K562 (cell line): Measurements from ENCODE around the gene EVPL. TPM values are rescaled to one million over a fixed set of nuclear protein-coding genes. Genes with fewer than 3 reads are reported as not detected.

Source experiments
- ATAC-seq: fragments of 200-7000 bp; cut with Tn5 transposase; 3 replicates; pipeline ENCODE4 v1.9.1; 2020; ENCODE audit warnings: moderate library complexity
- BruUV-seq: library from RNA; stranded (reverse); fragments of 400-500 nt; replicated peaks from 2 replicates; lab custom pipeline; 2021; lab: Mats Ljungman, UMichigan
- CTCF ChIA-PET: fragments of 300-600 bp; formaldehyde crosslinking; extraction: SDS; loops from one replicate; lab custom pipeline; 2021; ENCODE audit warnings: low intra/inter-chr PET ratio; lab: Yijun Ruan, JAX
- POLR2A ChIA-PET: fragments of 300-600, 350-650 bp; sonication (Branson Sonifier 250); formaldehyde crosslinking; extraction: SDS; loops from one replicate; lab custom pipeline; 2021; ENCODE audit warnings: antibody characterized with exemption, inconsistent platforms; lab: Yijun Ruan, JAX
- DNase-seq, 4 experiments: peaks; one replicate each; pipeline versions ENCODE4 v3.0.0 to v3.0.0-alpha.2; 2011 to 2018; ENCODE audit warnings: low spot score in 3 of 4, mixed read lengths in 3 of 4; ENCODE audit errors: extremely low read depth in 1 of 4
- FAIRE-seq: peaks from 2 replicates; lab custom pipeline; 2011; peaks lifted over from hg19 to GRCh38; lab: Jason Lieb, UNC
- H2AFZ ChIP-seq: 2 replicates; pipeline ENCODE4 v1.6.0; 2011; ENCODE audit warnings: low read depth, low read length, control low read depth, inconsistent platforms
- H3K27ac ChIP-seq: fragments of 200-600 bp; 3 replicates; pipeline ENCODE4 v1.8.0; 2011; ENCODE audit warnings: low read depth, mild to moderate bottlenecking, control low read depth, inconsistent platforms, low read length, moderate library complexity, mixed read lengths; ENCODE audit errors: extremely low read depth
- H3K27me3 ChIP-seq, 2 experiments: fragments of 300-600 bp in 1 of 2; 2 replicates in 1 of 2; 3 replicates in 1 of 2; pipeline versions ENCODE4 v1.6.0 to v1.8.0; 2011; ENCODE audit warnings: inconsistent platforms in 2 of 2, low read length in 2 of 2, mild to moderate bottlenecking in 1 of 2, mixed read lengths in 1 of 2, moderate library complexity in 1 of 2; ENCODE audit not compliant: control insufficient read depth in 2 of 2, insufficient read depth in 2 of 2
- H3K36me3 ChIP-seq: fragments of 300-600 bp; 3 replicates; pipeline ENCODE4 v1.8.0; 2011; ENCODE audit warnings: mild to moderate bottlenecking, low read length, inconsistent platforms; ENCODE audit not compliant: control insufficient read depth, insufficient read depth
- H3K4me1 ChIP-seq, 2 experiments: fragments of 200-600 bp in 1 of 2; replicated peaks in 1 of 2; 2 replicates in 1 of 2; 3 replicates in 1 of 2; pipeline versions ENCODE4 v1.5.1 to v1.8.0; 2011; ENCODE audit warnings: inconsistent platforms in 2 of 2, low read length in 2 of 2, mild to moderate bottlenecking in 1 of 2, mixed read lengths in 1 of 2, moderate library complexity in 1 of 2; ENCODE audit not compliant: control insufficient read depth in 2 of 2, insufficient read depth in 2 of 2
- H3K4me2 ChIP-seq: 2 replicates; pipeline ENCODE4 v1.6.1; 2011; ENCODE audit warnings: low read length, control low read depth, inconsistent platforms, mixed read lengths; ENCODE audit not compliant: insufficient read depth
- H3K4me3 ChIP-seq: fragments of 200-600 bp; sonication (generic), shearing (Covaris generic); 2 replicates; pipeline ENCODE4 v1.5.1; 2016; ENCODE audit warnings: control low read depth, inconsistent platforms
- H3K79me2 ChIP-seq: fragments of 200-600 bp; 3 replicates; pipeline ENCODE4 v1.8.0; 2011; ENCODE audit warnings: low read length, inconsistent platforms; ENCODE audit not compliant: control insufficient read depth, insufficient read depth
- H3K9ac ChIP-seq, 2 experiments: 2 replicates each; pipeline versions ENCODE4 v1.6.0 to v1.6.1; 2011; ENCODE audit warnings: low read depth in 2 of 2, low read length in 2 of 2, control low read depth in 1 of 2, inconsistent platforms in 1 of 2, mild to moderate bottlenecking in 1 of 2, mixed read lengths in 1 of 2; ENCODE audit not compliant: insufficient read depth in 1 of 2
- H3K9me1 ChIP-seq: one replicate; pipeline ENCODE4 v1.6.0; 2011; ENCODE audit warnings: inconsistent platforms, mild to moderate bottlenecking, low read length, moderate library complexity; ENCODE audit not compliant: control insufficient read depth, insufficient read depth
- H3K9me3 ChIP-seq: replicated peaks from 2 replicates; pipeline ENCODE4 v1.5.1; 2011; ENCODE audit warnings: low read depth, low read length, inconsistent platforms; ENCODE audit not compliant: control insufficient read depth, insufficient read depth
- H4K20me1 ChIP-seq: replicated peaks from 2 replicates; pipeline ENCODE4 v1.6.1; 2011; ENCODE audit warnings: low read length, inconsistent platforms, mixed read lengths; ENCODE audit not compliant: control insufficient read depth, insufficient read depth
- ARHGAP35 ChIP-seq: fragments of 450-650 bp; IDR thresholded peaks from 2 replicates; pipeline ENCODE4 v1.6.1; 2018; ENCODE audit not compliant: partially characterized antibody
- ARID3A ChIP-seq: IDR thresholded peaks from 2 replicates; pipeline ENCODE4 v1.6.1; 2012; ENCODE audit warnings: low read depth, low read length, improper control_type of control experiment, borderline replicate concordance
- ASH1L ChIP-seq: fragments of 450-650 bp; IDR thresholded peaks from 2 replicates; pipeline ENCODE4 v1.6.1; 2018; ENCODE audit warnings: borderline replicate concordance, mild to moderate bottlenecking, low read depth; ENCODE audit not compliant: partially characterized antibody
- EGR1 ChIP-seq: fragments of 450-650 bp; conservative IDR thresholded peaks from 2 replicates; pipeline ENCODE4 v1.6.1; 2017; ENCODE audit warnings: mild to moderate bottlenecking
- JUN ChIP-seq, 2 experiments: sonication (generic) in 1 of 2; formaldehyde crosslinking in 1 of 2; IDR thresholded peaks; 2 replicates each; pipeline versions ENCODE4 v1.6.1 to v1.8.0; 2012 to 2022; ENCODE audit warnings: borderline replicate concordance in 2 of 2, mild to moderate bottlenecking in 2 of 2, improper control_type of control experiment in 1 of 2, low read depth in 1 of 2, low read length in 1 of 2, missing genetic modification reagents in 1 of 2
- KHSRP ChIP-seq: fragments of 450-650 bp; IDR thresholded peaks from 2 replicates; pipeline ENCODE4 v1.6.1; 2017
- MBD1 ChIP-seq: fragments of 250-450 bp; sonication (Bioruptor Pico); IDR thresholded peaks from 2 replicates; pipeline ENCODE4 v1.8.0; 2022; ENCODE audit warnings: inconsistent platforms
- NFE2 ChIP-seq: IDR thresholded peaks from 2 replicates; pipeline ENCODE4 v1.6.1; 2014; ENCODE audit warnings: antibody characterized with exemption, low read depth
- PYGO2 ChIP-seq: fragments of 450-650 bp; IDR thresholded peaks from 2 replicates; pipeline ENCODE4 v1.6.1; 2016; ENCODE audit warnings: mild to moderate bottlenecking, missing genetic modification characterization, moderate library complexity, missing compliant biosample characterization
- RBBP5 ChIP-seq: fragments of 200-600 bp; sonication (generic); IDR thresholded peaks from 2 replicates; pipeline ENCODE4 v1.6.1; 2012; ENCODE audit warnings: borderline replicate concordance, mild to moderate bottlenecking, low read length, control low read depth, inconsistent platforms; ENCODE audit not compliant: insufficient read depth, poor library complexity, severe bottlenecking
- SOX6 ChIP-seq: fragments of 450-650 bp; IDR thresholded peaks from 2 replicates; pipeline ENCODE4 v1.6.1; 2014; ENCODE audit warnings: mild to moderate bottlenecking
- ZBTB5 ChIP-seq: fragments of 450-650 bp; IDR thresholded peaks from 2 replicates; pipeline ENCODE4 v1.6.1; 2017; ENCODE audit warnings: antibody characterized with exemption
- ZNF449 ChIP-seq: fragments of 250-450 bp; sonication (Bioruptor Pico); IDR thresholded peaks from 2 replicates; pipeline ENCODE4 v1.8.0; 2022; ENCODE audit warnings: moderate library complexity, mild to moderate bottlenecking, inconsistent platforms
- WGBS: fragments of 100-300 bp; shearing (Covaris generic); methylation state at CpG from one replicate; pipeline ENCODE4 v1.1.6; 2016; ENCODE audit warnings: low coverage, mixed read lengths; ENCODE audit not compliant: insufficient coverage; ENCODE audit errors: missing lambda C conversion rate; 5-methylcytosine and 5-hydroxymethylcytosine counted together
- in situ Hi-C: fragments of 300-500 bp; cut with MboI; formaldehyde crosslinking; loops from 4 replicates; pipeline ENCODE4 v1.15.0; 2018; ENCODE audit warnings: inconsistent platforms, mixed read lengths
- intact Hi-C: fragments of 100-400 bp; cut with micrococcal nuclease; formaldehyde crosslinking; loops from 2 replicates; pipeline ENCODE4 v1.14.2; 2022
- polyA plus RNA-seq, 8 experiments: library from polyadenylated mRNA; depleted of rRNA in 4 of 8; stranded (reverse) in 5 of 8; unstranded in 3 of 8; fragments of >200 nt; fragmentation: Nextera tagmentation in 2 of 8; fragmentation: Illumina TruSeq in 1 of 8; extraction: Ambion mirVana in 2 of 8; extraction: Trizol in 1 of 8; gene quantifications; 2 replicates each; pipeline versions ENCODE4 v1.2.1 to v1.2.3, GENCODE V29; 2011 to 2014; ENCODE audit warnings: inconsistent platforms in 1 of 8, missing spikeins in 1 of 8
- total RNA-seq, 7 experiments: library from RNA; depleted of rRNA in 6 of 7; stranded (reverse); fragments of >200 nt in 6 of 7; fragmentation: Illumina TruSeq in 2 of 7; extraction: Trizol in 2 of 7; gene quantifications; 2 replicates each; pipeline versions ENCODE4 v1.2.1 to v1.2.3, GENCODE V29; 2011 to 2021; ENCODE audit warnings: low replicate concordance in 1 of 7

Gene EVPL
- total and polyA plus RNA-seq, 9 of the 15 experiments (the other 6 are each of a cell fraction or from before 2014, with no cell fraction given), result 0.08 to 0.18 (median 0.16) TPM; not detected in 5

- FAIRE-seq (peak; percentile 83), ATAC-seq (peak; percentile 82), DNase-seq (peak in 2 of 4 experiments; percentile 57 to 62)
- peaks cover 83% of the 10 kb centered on the region for H3K36me3 ChIP-seq
- 71% methylated on average over 17 of the region's 17 CpGs for WGBS
- H2AFZ ChIP-seq, result no peak overlapping the region
- H3K4me1 ChIP-seq, result peaks cover 5 to 9% of the 10 kb centered on the region in 2 experiments; a peak in 3 of 5 replicates
- no peaks in the 10 kb centered on the region for H3K9me3 ChIP-seq
- CTCF ChIA-PET, result interaction anchor here (0.5 kb wide), 1 partner anchor 58 kb away, joined by 6 read pairs; no protein-coding TSS in a partner anchor
- BruUV-seq, result no TSS peak
- H3K9ac ChIP-seq, result no peak overlapping the region
- H3K4me2 ChIP-seq, result peak overlapping the region; percentile 3; the same call in 1 of the 2 replicates
- H3K27me3 ChIP-seq, result no peaks in the 10 kb centered on the region
- no peak overlapping the region for H3K4me3 ChIP-seq
- in situ Hi-C loops (no loop called here), intact Hi-C loops (no loop called here)
- H3K9me1 ChIP-seq, result no peaks in the 10 kb centered on the region
- POLR2A ChIA-PET, result interaction anchor here (0.5 to 2.3 kb wide), 10 partner anchors 10 to 234 kb away, joined by 3 to 12 read pairs (median 3); partner anchors contain the start of gene SRP68
- H3K79me2 ChIP-seq, result peaks cover 11% of the 10 kb centered on the region; the same call in 2 of the 3 replicates
- H4K20me1 ChIP-seq, result no peaks in the 10 kb centered on the region
- H3K27ac ChIP-seq, result peak overlapping the region; percentile 71
- TF ChIP-seq MBD1 (no peak), PYGO2 (tag) (no peak), ARID3A (no peak), EGR1 (peak; percentile 90), JUN (IDR thresholded peaks at IDR 0.05; ENCODE audit: borderline replicate concordance, low read depth, low read length) (peak; percentile 26; the same call in 1 of the 2 replicates), JUN (CRISPR knock-in tag; IDR thresholded peaks at IDR 0.05; ENCODE audit: borderline replicate concordance) (no peak), ASH1L (no peak), ARHGAP35 (no peak), RBBP5 (no peak), KHSRP (no peak), SOX6 (no peak), NFE2 (peak; percentile 41; the same call in 1 of the 2 replicates), ZBTB5 (no peak), ZNF449 (CRISPR knock-in tag) (no peak)
Measured at GRCh38 chr17:76053246-76054111, 26.4 kb upstream of the EVPL start.
